ENCODE data around the gene RHEX.
A peak's percentile ranks its signal among the peaks of the same experiment; 100 is the strongest.
"Not testable (repeated sequence)": the region's sequence is repeated elsewhere in the genome, so short reads cannot be mapped to it uniquely, and the experiment has no call there.

RHEX gene

DNA sequence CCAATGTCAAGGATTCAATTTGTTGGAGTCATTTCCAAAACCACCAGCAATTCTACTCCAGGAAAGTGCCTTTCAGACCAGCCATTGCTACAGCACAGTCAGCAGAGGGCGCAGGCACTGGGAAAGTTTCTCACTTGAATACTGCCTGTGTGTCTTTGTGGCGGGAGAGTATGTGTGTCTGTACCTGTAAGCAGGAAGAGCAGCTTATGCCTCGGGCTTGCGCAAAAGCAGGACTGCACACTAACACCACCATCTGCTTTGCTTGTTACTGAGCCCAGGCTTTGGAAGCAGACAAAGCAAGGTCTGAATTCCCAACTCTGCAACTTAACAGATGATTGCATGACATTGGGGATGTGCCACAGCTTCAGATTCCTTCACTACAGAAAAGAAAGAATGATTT, 22.3 kb upstream of the RHEX start:
- DNase-seq, result peak; percentile 74

DNA sequence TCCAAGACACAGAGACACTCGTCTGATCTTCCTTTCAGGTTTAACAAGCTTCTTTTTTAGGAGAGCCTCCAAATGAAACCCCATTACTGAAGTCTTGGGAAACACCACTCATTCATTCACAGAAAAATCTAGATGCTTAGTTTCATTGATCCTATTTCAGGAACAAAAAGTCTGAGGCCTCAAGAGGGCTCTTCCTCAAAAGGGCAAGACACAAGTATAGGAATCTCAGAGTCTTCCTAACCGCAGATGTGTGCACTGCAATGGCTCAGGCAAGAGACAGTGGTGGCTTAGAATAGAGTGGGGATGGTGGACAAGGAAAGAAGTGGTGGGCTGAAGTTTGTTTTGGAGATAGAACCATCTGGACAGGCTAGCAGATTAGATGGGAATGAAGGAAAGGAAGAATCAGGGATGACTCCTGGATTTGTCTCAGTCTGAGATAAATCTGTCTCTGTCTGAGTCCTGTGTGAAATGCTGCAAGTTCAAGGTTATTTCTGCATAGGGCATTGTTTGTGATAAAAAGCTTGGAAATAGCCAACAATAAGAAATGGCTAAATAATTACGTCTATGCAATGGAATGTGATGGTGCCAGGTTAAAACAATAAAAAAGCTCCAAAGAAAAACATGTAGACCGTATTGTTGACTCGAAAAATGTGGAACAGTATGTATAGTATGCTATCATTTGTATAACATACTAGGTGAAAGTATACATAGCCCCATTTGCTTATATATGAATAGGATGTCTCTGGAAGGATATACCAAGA, 20.4 kb upstream of the RHEX start:
- peak; percentile 64 for DNase-seq

DNA sequence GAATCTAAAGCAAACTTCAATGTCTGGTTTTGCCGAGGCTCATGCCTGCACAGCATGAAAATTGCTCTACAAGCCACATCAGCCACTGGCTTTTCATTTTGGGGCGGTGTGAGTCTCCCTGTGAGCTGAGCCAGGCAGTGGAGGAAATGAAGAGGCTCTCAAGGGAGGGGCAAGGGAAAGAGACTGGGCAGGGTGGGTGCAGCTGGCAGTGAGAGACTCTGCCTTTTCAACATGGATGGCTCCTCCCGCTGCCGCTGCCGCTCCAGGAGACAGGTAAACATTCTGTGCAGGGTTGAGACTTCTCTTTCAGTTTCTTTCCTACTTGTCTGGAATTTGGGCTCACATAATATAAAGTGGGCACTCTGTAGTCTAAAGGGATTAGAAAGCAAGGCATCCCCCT, 17.9 kb upstream of the RHEX start:
- no peak for DNase-seq

DNA sequence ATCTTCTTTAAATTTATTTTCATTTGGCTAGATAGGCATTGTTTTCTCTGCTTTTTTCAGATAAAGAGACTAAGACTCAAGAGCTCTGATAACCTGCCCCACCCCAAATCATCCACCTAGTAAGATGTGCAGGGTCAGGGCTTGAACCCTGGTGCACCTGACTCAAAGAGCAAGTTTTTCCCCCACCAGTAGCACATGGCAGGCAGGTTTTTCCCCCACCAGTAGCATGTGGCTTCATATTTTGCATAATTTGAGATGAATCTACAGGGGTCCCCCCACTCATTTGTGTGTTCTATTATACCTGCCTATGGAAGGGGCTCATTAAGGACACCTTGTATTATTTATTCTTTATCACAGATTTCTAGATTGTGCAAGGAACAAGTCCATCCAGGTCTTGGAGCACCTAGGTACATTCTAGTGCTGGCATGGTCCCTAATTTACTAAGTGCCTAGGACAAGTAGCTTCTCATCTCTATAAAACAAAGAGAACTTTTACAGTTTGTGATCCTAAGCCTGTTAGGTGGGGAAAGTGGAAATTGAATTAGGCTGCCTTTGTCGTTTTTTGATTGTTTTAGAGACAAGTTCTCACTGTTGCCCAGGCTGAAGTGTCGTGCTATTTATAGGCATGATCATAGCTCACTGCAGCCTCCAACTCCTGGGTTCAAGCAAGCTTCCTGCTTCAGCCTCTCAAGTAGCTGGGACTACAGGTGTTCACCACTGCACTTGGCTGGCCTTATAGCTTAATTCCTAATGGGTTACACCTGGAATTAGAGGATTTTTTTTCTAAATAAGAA, 16.1 kb upstream of the RHEX start:
- no peak for DNase-seq

DNA sequence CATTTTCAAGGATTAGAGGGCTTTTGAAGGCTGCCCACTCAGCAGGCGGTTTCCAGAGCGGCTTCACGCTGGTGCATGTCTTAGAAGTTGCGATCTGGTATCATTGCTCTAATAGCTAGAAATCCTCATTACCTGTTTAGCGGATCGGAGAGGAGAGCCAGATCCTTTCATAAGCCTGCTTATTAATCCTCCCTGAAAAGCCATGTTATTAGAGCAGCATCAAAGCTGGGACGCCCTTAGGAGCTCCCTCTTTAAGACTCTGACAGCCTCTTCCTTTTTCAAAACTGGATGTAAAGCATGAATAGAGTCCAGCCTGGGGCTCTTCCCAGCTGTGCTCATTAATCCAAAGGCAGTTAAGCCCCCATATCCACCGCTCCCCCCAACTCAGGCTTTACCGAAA, 15.4 kb upstream of the RHEX start:
- DNase-seq, result no peak

DNA sequence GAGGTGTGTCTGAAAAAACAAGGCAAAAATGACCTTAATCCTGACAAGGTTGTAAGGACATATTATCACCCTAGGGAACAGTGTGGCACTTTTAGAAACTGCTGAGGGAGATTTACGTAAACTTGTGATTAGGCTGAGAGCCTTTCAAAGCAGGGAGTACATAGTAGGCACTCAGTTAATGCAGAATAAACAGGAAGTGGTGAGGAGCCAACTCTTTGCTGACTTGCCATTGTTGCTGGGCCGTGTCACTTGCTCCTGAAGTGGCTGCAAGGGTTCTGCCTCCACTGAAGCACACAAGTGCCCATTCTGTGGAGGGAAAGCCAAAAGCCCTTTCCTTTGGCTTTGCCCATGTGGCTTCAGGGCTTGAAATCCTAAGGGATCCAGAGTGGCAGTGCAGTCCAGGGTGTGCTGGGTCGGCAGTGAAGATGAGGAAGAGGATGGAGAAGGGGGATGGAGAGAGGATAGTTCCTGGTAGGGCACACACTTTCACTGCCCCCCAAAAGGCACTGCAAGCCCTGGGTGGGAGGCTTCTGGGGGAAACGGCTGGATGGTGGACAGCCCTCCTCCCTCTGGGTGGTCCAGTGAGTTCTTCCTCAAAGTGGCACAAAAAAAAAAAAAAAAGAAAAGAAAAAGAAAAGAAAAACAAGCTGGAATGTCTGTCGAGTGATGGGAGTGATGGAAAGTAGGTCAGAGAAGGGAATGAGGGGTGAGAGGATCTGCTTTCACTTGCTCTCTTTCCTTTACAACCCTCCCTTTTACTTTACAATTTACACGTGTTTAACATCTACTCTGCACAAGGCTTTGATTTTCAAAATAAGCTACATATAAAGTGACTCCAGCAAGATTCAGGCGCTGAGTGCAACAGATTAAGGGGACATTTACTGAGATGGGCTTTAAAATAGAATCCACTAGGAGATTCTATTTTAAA, 13.7 kb upstream of the RHEX start:
- DNase-seq, result no peak

DNA sequence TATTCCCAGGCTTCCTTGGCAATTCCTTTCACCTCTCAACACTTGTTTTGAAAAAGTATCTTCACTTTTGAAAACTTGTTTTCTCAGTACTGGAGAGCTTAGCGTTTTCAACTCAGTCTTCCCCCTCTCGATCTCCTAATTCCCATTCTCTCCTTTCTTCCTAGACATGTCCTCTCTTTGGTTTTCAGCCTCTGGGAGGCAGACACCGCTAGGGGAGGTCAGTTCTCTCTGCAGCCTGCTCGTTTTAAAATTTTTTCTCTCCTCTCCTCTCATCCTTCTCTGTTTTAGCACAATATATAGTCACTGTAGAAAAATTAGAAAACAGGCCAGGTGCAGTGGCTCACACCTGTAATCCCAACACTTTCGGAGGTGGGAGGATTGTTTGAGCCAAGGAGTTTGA, 12.6 kb upstream of the RHEX start:
- DNase-seq, result no peak

DNA sequence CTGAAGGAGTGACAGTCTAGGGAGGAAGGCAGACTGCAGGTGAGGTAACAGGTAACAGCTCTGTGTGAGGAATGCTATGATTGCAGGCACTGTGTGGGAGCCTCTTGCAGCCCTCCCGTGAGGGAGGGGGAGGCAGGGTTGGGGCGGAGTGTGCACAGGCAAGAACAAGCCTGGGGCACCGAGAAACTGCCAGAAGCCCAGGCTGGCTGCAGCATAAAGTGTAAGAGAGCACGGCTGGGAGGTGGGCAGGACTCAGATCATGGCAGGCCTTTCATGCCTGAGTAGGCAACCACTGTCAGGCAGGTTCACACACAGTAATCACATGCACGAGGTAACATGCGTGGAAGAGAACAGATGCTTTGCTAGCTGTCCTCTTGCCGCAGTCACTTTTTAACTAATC, 11.3 kb upstream of the RHEX start:
- no peak for DNase-seq

DNA sequence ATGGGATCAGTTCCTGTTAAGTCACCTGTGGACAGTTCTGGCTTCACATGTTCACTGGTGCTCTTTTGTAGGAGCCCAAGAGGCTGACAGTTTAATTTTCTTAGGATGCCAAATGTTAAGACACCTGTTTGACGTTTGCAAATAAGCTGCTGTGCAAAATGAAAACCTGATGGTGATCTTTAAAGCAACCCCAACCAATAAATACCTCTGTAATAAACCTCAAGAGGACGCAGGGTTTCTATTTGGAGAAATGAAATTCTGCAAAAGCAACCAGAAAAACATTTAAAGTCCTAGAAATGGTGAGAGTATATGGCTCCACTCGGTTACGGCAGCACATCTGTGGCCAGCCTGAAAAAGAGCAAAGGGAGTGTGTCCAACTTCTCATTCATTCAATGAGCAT, 5.7 kb upstream of the RHEX start:
- no peak for DNase-seq

DNA sequence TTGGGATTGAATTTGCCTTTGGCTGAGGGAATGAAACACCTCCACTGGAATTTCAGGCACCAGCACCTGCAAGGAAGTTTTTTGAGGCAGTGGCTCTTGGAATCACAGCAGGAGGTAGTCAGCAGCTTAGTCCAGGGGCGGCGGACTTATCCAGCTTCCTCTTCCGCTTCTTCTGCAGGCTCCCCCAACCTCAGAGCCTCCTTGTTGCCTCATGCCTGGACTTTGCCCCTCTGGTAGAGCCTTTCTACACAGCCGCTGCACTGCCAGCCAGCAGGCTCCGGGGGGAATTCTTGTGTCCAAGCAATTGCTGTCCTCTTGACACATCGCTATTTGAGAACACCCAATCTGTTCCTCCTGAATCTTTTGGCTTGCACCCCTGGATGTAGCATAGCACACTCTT, 4.4 kb upstream of the RHEX start:
- DNase-seq, result peak; percentile 70

DNA sequence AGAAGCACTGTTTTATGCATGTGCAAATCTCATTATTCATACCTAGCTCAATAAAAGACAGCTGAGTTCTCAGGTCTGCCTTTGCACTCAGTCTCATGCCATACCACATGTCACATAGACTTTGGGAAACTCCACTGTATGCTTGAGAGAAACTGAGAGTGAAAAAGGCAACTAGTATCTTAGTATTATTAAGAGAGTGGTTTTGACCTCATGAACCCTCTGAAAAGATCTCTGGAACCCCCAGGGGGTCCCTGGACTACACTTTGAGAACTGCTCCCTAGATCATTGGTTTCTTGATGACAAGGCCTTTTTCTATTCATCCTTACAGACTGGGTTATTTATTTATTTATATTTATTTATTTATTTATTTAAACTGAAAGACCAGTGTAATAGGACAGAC, 3.7 kb upstream of the RHEX start:
- peak; percentile 50 for DNase-seq

DNA sequence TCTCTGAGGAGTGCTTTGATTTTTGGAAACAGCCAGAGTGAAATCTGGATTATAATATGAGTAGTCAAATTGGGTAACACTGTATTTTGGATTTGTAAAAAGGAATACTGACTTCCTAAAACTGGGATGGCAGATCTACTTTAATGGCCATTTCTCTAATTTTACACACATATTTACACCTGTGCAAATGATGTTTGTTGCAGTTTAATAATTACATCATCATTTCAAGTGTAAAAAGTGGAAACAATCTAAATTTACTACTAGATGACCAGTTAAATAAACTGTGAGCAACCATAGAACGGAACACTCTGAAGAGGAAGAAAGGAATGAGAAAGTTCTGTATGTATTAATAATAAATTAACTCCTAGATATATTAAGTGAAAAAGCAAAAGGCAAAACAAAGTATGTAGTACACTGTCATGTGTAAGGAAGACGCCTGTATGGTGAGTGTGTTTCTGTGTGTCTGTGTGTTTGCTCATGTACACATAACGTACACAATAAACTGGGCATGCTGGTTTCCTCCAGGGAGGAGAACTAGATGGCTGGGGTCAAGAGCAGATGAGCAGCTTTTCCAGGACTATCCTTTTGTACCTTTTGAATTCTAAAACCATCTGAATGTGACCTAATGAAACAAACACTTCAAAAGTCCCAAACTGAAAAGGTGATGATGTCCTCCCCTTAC, 2.9 kb upstream of the RHEX start:
- no peak for DNase-seq

DNA sequence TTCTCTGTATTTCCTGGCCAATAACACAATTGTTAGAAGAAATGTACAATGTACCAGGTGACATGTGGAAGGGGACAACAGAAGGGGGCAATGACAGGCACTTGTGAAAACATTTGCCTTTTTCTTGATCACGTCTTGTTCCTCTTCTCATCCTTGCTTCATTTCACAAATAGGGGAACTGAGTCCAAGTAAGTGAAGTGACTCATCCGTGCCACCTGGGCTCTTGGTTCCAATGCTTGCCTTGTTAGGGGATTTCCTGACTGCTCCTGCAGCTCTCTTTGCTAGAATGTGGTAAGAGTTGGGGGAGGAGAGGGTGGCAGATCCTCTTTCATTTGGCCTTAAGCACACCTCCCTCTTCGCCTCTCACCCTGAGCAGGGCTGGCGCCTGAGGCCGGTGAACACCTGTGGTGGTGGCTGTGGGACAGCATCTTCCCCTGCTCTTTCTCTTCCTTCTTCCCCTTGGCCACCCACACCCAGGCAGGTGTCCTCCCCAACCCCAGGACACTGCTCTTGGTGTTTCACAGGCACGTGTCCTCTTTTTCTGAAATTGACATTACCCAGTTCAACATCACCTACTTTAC, 2.2 kb upstream of the RHEX start:
- DNase-seq, result peak; percentile 84

DNA sequence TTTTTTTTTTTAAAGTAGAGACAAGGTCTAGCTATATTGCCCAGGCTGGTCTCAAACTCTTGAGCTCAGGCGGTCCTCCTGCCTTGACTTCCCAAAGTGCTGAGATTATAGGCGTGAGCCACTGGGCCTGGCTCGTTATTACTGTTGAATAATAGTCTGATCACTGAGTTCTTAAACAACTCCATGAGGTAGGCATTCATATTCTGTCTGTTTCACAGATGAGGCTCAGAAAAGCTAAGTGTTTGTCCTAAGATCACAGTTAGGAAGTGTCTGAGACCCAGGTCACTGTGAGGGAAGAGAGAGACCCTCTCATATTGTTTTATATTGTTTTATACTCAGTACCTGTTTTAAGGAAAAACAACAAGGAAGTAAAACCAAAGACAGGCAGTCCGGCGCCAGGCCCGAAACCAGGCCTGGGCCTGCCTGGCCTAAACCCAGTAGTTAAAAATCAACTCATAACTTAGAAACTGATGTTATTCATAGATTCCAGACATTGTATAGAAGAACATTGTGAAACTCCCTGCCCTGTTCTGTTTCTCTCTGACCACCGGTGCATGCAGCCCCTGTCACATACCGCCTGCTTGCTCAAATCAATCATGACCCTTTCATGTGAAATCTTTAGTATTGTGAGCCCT, 625 bp upstream of the RHEX start:
- DNase-seq, result not testable (repeated sequence)

DNA sequence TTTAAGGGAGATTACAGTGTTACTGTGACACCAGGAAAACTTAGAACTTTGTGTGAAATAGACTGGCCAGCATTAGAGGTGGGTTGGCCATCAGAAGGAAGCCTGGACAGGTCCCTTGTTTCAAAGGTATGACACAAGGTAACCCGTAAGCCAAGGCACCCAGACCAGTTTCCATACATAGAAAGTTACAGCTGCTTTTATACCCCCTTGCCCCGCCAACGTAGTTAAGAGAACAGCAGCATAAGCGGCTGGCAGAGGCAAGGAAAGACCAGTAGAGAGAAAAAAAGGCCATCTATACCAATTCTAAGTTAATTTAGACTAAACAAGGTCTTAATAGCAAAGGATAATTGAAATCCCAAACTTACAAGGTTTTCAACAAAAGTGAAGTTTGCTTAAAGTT, 643 bp downstream of the RHEX start:
- DNase-seq, result not testable (repeated sequence)

DNA sequence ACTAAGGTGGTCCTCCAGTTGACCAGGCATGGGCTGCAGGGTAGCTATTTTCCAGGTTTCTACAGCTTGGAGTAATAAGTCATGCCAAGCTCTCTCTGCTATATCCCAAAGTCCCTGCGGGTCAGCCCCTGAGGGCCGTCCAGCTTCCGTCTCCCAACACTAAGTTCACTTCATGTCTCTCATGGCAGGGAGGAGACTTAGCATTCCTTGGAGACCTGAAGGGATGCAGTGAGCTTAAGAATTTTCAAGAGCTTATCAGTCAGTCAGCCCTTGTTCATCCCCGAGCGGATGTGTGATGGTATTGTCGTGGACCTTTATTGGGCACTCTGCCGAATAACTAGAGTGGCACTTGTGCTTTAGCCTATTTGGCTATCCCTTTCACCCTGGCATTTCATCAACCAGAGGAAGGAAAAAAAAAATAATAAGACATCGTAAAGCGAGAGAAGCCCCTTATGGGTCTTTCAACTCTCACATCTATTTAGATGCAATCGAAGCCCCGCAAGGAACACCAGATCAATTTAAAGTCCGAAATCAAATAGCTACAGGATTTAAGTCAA, 2.2 kb downstream of the RHEX start:
- not testable (repeated sequence) for DNase-seq

DNA sequence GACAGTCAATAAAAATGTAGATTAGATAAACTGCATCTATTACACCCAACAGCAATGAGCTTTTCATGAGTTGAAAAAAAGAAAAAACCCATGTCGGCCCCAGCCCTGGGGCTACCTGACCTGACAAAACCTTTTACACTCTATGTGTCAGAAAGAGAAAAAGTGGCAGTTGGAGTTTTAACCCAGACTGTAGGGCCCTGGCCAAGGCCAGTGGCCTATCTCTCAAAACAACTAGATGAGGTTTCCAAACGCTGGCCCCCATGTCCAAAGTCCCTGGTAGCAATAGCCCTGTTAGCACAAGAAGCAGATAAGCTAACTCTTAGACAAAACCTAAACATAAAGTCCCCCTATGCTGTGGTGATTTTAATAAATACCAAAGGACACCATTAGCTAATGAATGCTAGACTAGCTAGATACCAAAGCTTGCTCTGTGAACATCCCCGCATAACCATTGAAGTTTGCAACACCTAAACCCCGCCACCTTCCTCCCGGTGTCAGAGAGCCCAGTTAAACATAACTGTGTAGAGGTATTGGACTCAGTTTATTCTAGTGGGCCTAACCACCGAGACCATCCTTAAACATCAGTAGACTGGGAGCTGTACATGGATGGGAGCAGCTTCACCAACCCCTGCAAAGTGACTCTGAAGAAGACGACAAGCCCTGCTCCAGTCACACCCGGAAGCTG, 2.8 kb downstream of the RHEX start:
- DNase-seq, result not testable (repeated sequence)

DNA sequence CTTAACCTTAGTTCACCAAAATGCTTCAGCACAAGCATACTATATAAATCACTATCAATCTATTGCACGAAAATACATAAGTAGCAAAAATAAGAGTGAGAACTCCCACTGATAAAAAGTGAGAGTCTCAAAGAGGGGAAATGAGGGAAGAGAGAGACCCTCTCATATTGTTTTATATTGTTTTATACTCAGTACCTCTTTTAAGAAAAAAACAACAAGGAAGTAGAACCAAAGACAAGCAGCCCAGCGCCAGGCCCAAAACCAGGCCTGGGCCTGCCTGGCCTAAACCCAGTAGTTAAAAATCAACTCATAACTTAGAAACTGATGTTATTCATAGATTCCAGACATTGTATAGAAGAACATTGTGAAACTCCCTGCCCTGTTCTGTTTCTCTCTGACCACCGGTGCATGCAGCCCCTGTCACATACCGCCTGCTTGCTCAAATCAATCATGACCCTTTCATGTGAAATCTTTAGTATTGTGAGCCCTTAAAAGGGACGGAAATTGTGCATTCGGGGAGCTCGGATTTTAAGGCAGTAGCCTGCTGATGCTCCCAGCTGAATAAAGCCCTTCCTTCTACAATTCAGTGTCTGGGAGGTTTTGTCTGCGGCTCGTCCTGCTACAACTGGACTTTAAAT, 5.4 kb downstream of the RHEX start:
- not testable (repeated sequence) for DNase-seq

DNA sequence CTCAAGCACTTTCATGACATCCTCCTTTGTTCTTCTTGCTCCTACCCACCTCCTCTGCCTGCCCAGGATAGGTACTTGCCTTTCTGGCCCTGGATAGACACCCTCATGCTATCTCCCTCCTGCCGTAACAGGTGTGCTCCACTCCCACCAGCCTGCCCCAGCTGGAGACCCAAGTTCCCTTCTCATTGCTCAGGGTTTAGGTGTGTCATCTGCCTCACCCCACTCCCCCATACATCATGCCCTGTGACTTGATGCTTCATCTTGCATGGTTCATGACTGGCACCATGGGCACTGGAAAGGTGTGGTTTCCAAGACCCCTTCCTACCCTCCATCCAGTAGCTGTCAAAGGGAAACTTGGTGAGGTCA, 5.9 kb downstream of the RHEX start:
- no peak for DNase-seq

DNA sequence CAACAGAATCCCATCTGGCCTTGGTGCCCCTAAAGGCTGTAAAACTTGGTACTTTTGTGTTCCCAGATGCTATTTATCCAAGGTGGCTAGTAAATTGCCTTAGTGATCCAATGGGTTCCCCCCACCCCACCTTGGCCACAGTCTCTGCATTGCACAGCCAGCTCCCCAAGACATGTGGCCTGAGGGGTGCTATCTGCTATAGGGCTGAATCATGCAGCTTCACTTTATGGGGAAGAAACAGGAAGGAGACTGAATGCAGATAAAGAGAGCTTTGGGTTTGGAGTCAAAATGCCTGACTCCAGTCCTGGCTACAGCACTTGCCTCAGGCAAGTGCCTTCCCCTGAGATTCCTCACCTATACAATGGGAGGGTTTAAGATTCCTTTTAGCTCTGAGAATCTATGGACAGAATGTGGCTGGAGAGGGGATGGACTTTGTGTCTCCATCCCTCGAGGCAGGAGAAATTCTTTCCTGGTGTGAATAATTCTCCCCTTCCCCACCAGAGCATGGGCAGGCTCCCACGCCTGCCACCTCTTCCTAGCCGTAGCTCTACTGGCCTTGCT, 6.5 kb downstream of the RHEX start:
- no peak for DNase-seq
